ENCODE measurements around the gene CEP290. TPM values are rescaled to one million over a fixed set of nuclear protein-coding genes. Genes with fewer than 3 reads are reported as not detected.

The CEP290 gene
- total and polyA plus RNA-seq, 10 of the 15 experiments (the other 5 are each of a cell fraction or from before 2014, with no cell fraction given) = 4.8 to 15.7 (median 10.7) TPM

GRCh38 chr12:88166179-88166578, 24.3 kb upstream of the CEP290 start (continued):
- TF ChIP-seq GABPA (IDR thresholded peaks at IDR 0.05; ENCODE audit: low read depth) (no peak), MYC (IDR thresholded peaks at IDR 0.05; ENCODE audit: insufficient read depth, insufficient read length, insufficient replicate concordance, low read length, severe bottlenecking) (no peak)
- TF ChIP-seq, protein P1, sequence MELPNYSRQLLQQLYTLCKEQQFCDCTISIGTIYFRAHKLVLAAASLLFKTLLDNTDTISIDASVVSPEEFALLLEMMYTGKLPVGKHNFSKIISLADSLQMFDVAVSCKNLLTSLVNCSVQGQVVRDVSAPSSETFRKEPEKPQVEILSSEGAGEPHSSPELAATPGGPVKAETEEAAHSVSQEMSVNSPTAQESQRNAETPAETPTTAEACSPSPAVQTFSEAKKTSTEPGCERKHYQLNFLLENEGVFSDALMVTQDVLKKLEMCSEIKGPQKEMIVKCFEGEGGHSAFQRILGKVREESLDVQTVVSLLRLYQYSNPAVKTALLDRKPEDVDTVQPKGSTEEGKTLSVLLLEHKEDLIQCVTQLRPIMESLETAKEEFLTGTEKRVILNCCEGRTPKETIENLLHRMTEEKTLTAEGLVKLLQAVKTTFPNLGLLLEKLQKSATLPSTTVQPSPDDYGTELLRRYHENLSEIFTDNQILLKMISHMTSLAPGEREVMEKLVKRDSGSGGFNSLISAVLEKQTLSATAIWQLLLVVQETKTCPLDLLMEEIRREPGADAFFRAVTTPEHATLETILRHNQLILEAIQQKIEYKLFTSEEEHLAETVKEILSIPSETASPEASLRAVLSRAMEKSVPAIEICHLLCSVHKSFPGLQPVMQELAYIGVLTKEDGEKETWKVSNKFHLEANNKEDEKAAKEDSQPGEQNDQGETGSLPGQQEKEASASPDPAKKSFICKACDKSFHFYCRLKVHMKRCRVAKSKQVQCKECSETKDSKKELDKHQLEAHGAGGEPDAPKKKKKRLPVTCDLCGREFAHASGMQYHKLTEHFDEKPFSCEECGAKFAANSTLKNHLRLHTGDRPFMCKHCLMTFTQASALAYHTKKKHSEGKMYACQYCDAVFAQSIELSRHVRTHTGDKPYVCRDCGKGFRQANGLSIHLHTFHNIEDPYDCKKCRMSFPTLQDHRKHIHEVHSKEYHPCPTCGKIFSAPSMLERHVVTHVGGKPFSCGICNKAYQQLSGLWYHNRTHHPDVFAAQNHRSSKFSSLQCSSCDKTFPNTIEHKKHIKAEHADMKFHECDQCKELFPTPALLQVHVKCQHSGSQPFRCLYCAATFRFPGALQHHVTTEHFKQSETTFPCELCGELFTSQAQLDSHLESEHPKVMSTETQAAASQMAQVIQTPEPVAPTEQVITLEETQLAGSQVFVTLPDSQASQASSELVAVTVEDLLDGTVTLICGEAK (IDR thresholded peaks at IDR 0.05; ENCODE audit: borderline replicate concordance) = no peak

DNA sequence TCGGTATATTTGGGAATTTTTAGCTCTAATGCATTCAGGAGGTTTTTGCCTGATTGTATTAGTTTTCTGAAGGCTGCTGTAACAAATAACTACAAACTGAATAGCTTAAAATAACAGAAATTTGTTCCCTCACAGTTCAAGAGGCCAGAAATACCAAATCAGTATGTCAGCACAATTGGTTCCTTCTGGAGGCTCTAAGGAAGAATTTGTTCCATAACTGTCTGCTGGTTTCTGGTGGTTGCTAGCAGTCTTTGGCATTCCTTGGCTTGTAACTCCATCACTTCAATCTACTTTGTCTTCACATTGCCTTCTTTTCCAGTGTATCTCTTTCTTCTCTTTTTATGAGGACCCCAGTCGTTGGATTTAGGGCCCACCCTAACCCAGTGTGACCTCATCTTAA, 21.5 kb upstream of the CEP290 start:
- in situ Hi-C loops (cut with MboI) = no loop called here
- ChIA-PET RAD21 (ENCODE audit: unreplicated experiment) (no interaction called here), CTCF (interaction anchor here (0.6 kb wide), 1 partner anchor 83 kb away, joined by 3 read pairs; no protein-coding TSS in a partner anchor), SMC1A (ENCODE audit: uncharacterized antibody, unreplicated experiment) (interaction anchor here (1.0 kb wide), 1 partner anchor 229 kb away, joined by 4 read pairs; no protein-coding TSS in a partner anchor), POLR2A (no interaction called here)
- intact Hi-C loops (cut with micrococcal nuclease; ENCODE audit: unreplicated experiment) = no loop called here
- no peak overlapping the region for H3K4me2 ChIP-seq (ENCODE audit: control insufficient read depth, insufficient read depth)
- no peaks in the 10 kb centered on the region for H3K9me3 ChIP-seq (replicated peaks; ENCODE audit: control insufficient read depth, insufficient read depth, low read length)
- no peaks in the 10 kb centered on the region for H3K27me3 ChIP-seq (replicated peaks in 1 of 2; ENCODE audit: control insufficient read depth in 2 of 2, insufficient read depth in 2 of 2, low read length in 1 of 2)
- FAIRE-seq (no peak), ATAC-seq (no peak), DNase-seq (ENCODE audit: low read depth, low spot score) (no peak)
- no peak overlapping the region for H2AFZ ChIP-seq (ENCODE audit: control insufficient read depth, low read depth, low read length)
- H3K4me3 ChIP-seq = no peak overlapping the region
- H3K4me1 ChIP-seq (ENCODE audit: control insufficient read depth, insufficient read depth, low read length) = no peaks in the 10 kb centered on the region
- peaks cover 0 to 3% of the 10 kb centered on the region in 2 experiments; a peak in 2 of 4 replicates for H3K36me3 ChIP-seq (ENCODE audit: control insufficient read depth in 2 of 2, insufficient read depth in 2 of 2, low read length in 1 of 2)
- H3K79me2 ChIP-seq (ENCODE audit: control insufficient read depth, insufficient read depth, low read length) = no peaks in the 10 kb centered on the region
- no TSS peak for BruUV-seq (replicated peaks)
- no peak overlapping the region for H3K27ac ChIP-seq (ENCODE audit: control insufficient read depth, insufficient read depth)
- H4K20me1 ChIP-seq (ENCODE audit: control insufficient read depth, insufficient read depth) = no peaks in the 10 kb centered on the region
- 100% methylated on average over 2 of the region's 2 CpGs for WGBS (ENCODE audit: insufficient coverage, insufficient replicate concordance, low lambda C conversion rate, missing lambda C conversion rate)
- H3K9ac ChIP-seq (ENCODE audit: control insufficient read depth, insufficient read depth, low read length) = no peak overlapping the region
- no peak for TF ChIP-seq BCL3 (IDR thresholded peaks at IDR 0.05; ENCODE audit: borderline replicate concordance, insufficient read depth, low read depth, low read length, poor library complexity, severe bottlenecking)
- no peak for TF ChIP-seq LARP7 (IDR thresholded peaks at IDR 0.05)
- TF ChIP-seq TAF1 (IDR thresholded peaks at IDR 0.05; ENCODE audit: borderline replicate concordance, low read depth, low read length) = no peak
- TF ChIP-seq JUND (IDR thresholded peaks at IDR 0.05; ENCODE audit: low read depth, low read length) = no peak
- no peak for TF ChIP-seq HCFC1 (IDR thresholded peaks at IDR 0.05; ENCODE audit: low read length)
- TF ChIP-seq, protein P2, sequence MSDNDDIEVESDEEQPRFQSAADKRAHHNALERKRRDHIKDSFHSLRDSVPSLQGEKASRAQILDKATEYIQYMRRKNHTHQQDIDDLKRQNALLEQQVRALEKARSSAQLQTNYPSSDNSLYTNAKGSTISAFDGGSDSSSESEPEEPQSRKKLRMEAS (IDR thresholded peaks at IDR 0.05; ENCODE audit: low read depth, low read length) = no peak
- TF ChIP-seq PAX5 (IDR thresholded peaks at IDR 0.05; ENCODE audit: borderline replicate concordance, low read depth, low read length) = no peak
- TF ChIP-seq CBX3 (IDR thresholded peaks at IDR 0.05; ENCODE audit: borderline replicate concordance, low read depth) = no peak
- TF ChIP-seq, protein P3, sequence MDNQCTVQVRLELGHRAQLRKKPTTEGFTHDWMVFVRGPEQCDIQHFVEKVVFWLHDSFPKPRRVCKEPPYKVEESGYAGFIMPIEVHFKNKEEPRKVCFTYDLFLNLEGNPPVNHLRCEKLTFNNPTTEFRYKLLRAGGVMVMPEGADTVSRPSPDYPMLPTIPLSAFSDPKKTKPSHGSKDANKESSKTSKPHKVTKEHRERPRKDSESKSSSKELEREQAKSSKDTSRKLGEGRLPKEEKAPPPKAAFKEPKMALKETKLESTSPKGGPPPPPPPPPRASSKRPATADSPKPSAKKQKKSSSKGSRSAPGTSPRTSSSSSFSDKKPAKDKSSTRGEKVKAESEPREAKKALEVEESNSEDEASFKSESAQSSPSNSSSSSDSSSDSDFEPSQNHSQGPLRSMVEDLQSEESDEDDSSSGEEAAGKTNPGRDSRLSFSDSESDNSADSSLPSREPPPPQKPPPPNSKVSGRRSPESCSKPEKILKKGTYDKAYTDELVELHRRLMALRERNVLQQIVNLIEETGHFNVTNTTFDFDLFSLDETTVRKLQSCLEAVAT (IDR thresholded peaks at IDR 0.05) = no peak
- TF ChIP-seq NR2C2 (IDR thresholded peaks at IDR 0.05; ENCODE audit: borderline replicate concordance, control insufficient read depth, insufficient read length, low read depth) = no peak
- TF ChIP-seq SP1 (IDR thresholded peaks at IDR 0.05; ENCODE audit: low read depth, low read length) = no peak
- no peak for TF ChIP-seq SREBF2 (IDR thresholded peaks at IDR 0.05; ENCODE audit: low read length)
- no peak for TF ChIP-seq RB1 (IDR thresholded peaks at IDR 0.05; ENCODE audit: borderline replicate concordance)

All from GM12878 (cell line).